Astrocyte of the spinal cord (primary cell): ENCODE data around the gene GDPD3.

ENCODE experiments used
- DNase-seq: peaks from one replicate; pipeline ENCODE4 v3.0.0; 2011; ENCODE audit warnings: low read depth, low spot score
- H3K4me3 ChIP-seq: 2 replicates; pipeline ENCODE4 v1.5.1; 2011; ENCODE audit warnings: low read depth, mild to moderate bottlenecking, low read length, moderate library complexity
- in situ Hi-C: cut with HindIII; loops from 2 replicates; pipeline ENCODE4 v1.10.0; 2017; ENCODE audit warnings: low sequenced_read_pairs
- TF ChIP-seq, protein P1 (sequence below): IDR thresholded peaks from 2 replicates; pipeline ENCODE4 v1.5.1; 2012; ENCODE audit warnings: low read depth, mild to moderate bottlenecking, low read length, inconsistent platforms

Gene GDPD3

DNA sequence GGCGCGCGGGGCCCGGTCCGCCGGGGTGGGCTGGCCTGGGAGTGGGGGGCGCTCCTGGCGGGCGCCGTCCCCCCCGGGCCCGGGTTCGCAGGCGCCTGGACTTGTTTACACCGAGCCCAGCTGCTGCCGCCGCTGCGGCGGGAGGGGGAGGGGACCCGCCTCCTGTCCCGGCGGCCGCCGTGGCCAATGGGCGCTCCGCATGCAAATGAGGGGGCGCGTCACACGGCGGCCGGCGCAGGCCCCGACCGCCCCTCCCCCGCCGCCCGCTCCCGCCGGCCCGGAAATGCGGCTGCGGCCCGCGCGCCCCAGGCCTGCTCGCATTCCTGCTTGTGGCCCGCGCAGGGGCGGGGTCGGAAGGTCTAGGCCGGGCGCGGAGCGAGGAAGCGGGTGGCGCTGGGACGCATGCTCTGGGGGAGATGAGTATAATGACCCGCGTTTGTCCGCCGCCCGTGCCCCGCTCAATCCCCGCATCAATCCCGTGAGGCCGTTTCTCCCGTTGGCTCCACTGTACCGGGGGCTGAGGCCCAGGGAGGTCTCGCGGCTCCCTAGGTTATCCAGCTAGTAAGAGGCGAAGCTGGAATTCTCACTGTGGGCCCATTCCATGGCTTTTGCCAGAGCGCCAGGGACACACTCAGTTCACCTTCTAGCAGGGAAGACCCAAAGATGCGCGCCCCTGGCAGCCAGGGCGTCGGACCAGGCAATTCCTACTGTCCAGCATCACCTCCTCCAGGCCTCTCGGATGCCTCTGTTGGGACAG lies 17.1 kb downstream of the GDPD3 start, which contains the start of gene YPEL3:
Gene YPEL3, minus strand, starts transcription at position 109 of the 757 bp plus-strand sequence. CDS start 731 bp downstream, outside the sequence.
- H3K4me3 ChIP-seq = peak within 1 kb of the TSS; percentile 59
- TF ChIP-seq, protein P1, sequence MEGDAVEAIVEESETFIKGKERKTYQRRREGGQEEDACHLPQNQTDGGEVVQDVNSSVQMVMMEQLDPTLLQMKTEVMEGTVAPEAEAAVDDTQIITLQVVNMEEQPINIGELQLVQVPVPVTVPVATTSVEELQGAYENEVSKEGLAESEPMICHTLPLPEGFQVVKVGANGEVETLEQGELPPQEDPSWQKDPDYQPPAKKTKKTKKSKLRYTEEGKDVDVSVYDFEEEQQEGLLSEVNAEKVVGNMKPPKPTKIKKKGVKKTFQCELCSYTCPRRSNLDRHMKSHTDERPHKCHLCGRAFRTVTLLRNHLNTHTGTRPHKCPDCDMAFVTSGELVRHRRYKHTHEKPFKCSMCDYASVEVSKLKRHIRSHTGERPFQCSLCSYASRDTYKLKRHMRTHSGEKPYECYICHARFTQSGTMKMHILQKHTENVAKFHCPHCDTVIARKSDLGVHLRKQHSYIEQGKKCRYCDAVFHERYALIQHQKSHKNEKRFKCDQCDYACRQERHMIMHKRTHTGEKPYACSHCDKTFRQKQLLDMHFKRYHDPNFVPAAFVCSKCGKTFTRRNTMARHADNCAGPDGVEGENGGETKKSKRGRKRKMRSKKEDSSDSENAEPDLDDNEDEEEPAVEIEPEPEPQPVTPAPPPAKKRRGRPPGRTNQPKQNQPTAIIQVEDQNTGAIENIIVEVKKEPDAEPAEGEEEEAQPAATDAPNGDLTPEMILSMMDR = no peak
- in situ Hi-C loops = no loop called here

DNA sequence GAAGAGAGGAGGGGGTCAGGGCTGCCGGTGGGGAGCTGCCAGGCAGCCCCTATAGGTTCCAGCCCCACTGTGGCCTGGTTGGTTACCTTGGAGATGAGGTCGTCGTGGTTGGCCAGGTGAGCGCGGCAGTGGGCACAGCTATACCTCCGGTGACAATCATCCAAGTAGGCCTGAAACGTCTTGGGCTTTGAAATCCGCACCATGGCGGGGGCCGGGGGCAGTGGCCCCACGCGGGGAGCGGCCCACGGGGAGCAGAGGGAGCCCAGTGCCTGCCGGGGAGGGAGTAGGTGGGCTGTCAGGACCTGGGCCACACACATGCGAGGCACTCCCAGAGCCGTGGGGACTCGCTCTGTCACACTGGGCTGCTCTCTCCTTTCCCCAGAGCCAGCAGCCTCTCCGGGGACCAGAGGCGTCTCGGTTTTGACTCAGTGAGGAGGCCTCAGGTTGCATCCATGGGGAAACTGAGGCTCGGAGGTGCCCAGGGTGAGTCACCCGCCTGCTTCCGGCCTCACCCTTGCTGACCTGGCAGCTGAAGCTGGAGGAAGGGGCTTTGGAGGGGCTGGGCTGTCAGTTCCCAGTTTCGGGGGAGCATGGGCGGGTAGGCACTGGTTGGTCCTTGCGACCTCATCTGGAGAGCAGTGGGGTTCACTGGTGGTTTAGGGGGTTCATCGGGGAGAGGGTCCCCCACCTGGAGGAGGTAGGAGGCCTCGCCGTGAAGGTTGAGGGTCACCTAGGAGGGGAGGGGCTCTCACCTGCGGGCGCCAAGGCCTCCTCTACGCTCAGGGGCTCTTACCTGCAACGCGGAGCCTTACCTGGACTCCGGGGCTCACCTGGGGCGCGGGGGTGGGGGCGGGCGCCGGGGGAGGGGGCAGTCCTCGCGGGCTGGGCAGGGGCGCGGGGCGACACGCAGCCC lies 17.9 kb downstream of the GDPD3 start:
- in situ Hi-C loops = no loop called here
- no peak for DNase-seq
- TF ChIP-seq, protein P1 = no peak

More for the DNA sequence above, 17.1 kb downstream of the GDPD3 start, which contains the start of gene YPEL3:
- DNase-seq = peak; percentile 93

DNA sequence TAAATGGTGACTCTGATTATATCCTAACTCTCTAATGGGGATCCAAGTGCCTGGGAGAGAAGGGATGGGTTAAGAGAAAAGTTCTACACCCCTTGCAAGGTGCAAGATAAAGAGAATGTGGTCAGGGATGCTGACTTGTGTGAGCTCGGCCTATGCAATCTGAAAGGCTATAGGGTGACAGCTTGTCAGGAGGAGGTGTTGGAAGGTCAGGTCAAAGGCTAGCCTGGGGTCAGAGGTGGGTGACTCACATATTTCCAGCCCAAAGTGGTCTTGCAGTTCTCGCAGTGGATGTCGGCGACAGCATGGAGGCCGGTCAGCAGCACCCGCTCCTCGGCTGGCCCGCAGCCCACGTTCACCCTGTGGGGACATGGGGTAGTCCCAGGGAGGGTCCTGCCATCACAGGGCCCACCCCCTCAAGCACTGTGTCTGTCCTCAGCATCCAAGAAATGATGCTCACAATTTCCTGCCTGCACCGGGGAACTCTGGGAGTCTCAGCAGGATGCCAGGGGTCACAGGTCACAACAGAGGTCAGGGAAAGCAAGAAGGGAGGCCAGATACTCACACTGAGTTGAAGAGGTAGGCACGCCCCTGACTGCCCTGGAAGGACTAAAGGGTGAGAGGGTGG lies 18.7 kb downstream of the GDPD3 start:
- H3K4me3 ChIP-seq = no peak overlapping the region
- DNase-seq = no peak
- in situ Hi-C loops = no loop called here
- TF ChIP-seq, protein P1 = no peak

More for the DNA sequence above, 17.9 kb downstream of the GDPD3 start:
- peak overlapping the region; percentile 59 for H3K4me3 ChIP-seq

DNA sequence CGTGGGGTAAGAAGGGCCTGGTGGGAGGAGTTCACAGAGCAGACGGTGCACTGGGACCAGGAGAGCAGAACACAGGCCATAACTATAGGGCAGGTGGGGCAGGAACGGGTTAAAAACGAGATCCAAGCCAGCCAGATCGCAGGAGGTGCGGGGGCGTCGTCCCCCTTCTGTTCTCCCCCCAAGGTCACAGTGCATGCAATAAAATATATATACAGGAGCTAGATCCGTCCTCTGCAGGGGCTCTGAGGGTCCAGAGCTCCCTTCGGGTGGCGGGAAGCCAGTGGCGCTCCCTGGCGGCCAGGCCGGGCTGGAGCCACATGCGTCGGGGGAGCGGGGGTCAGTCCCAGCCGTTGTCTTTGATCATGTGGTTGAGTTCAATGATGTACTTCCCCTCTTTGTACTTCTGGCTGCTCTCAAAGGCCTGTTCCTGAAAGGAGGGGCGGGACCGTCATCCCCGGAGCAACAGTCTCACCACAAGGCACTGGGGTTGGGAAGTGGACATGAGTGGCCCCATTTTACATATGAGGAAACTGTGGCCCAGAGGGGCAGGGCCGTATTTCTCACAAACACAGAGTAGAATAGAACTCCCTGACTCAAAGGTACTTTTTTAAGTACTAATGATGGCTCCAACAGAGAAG lies 20.8 kb downstream of the GDPD3 start:
- peak; percentile 58 for DNase-seq
- TF ChIP-seq, protein P1 = peak; percentile 74
- in situ Hi-C loops = no loop called here
- peak overlapping the region; percentile 45 for H3K4me3 ChIP-seq

DNA sequence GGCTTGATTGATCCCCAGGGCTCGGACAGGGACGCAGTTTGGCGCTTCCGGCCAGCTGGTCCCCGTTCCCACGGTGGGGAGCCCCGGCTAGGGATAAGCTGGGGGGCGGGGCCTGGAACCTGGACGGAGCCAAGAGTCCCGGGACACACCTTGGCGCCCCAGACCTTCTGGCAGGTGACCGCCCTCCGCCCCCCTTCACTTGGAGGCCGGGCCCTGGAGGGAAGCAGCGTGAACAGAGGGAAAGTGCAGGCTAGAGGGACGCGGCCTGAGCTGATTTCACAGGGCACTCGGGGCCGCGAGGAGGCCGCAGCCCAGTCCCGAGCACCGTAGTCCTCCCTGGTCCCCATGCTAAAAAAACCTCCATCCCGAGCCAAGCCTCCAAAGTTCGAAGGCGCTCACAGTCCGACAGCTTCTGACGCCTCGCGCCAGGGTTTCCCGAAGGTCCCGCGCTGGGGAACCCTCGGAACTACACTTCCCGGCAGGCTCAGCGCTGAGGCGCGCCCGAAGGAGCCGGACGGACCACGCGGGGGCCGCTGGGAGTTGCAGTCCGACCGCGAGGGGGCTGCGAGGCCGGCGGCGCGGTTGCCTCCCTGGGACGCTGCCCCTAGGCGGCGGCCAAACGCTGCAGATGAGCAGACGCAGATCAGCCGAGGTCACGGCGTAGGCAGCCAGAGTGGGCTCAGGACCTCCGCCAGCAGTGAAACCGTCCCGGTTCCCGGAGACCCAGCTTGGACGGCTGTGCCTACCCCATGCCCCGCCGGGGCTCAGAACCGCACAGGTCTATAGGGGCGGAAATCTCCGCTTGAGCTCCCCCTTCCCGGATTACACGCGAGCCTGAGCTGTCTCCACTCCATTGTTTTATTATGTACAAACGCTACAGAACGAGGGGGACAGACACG lies 21.6 kb downstream of the GDPD3 start, which contains the start of gene TBX6:
Gene TBX6, minus strand, starts transcription at position 451 of the 899 bp plus-strand sequence. CDS start 731 bp downstream, outside the sequence.
- in situ Hi-C loops = no loop called here
- peak; percentile 86 for DNase-seq
- TF ChIP-seq, protein P1 = peak; percentile 74

More for the DNA sequence above, 21.6 kb downstream of the GDPD3 start, which contains the start of gene TBX6:
- H3K4me3 ChIP-seq = peak within 1 kb of the TSS; percentile 45
